Transverse colon (tissue), 4 donors: ENCODE data around the gene DGKD.

Source experiments
- CTCF ChIP-seq, 5 experiments: fragments of 200-600 bp in 3 of 5; fragments of 450-650 bp in 2 of 5; sonication (generic) in 3 of 5; IDR thresholded peaks; 1 replicate in 2 of 5; 2 replicates in 3 of 5; pipeline ENCODE4 v1.5.1; 2016 to 2017; ENCODE audit warnings: antibody characterized with exemption in 5 of 5, inconsistent platforms in 3 of 5, mild to moderate bottlenecking in 2 of 5, moderate library complexity in 1 of 5
- POLR2A ChIP-seq: fragments of 450-650 bp; IDR thresholded peaks from one replicate; pipeline ENCODE4 v1.6.1; 2016; ENCODE audit warnings: antibody characterized with exemption, mild to moderate bottlenecking, moderate library complexity
- POLR2AphosphoS5 ChIP-seq, 3 donors: sonication (generic); formaldehyde crosslinking; IDR thresholded peaks; one replicate each; pipeline ENCODE4 v1.6.1; 2016; ENCODE audit warnings: antibody characterized with exemption in 3 of 3

- TF ChIP-seq POLR2AphosphoS5 (IDR thresholded peaks at IDR 0.05) (no peak), CTCF (IDR thresholded peaks at IDR 0.05) (no peak), POLR2A (no peak)
Observed at GRCh38 chr2:233395687-233396086, 41.4 kb downstream of the DGKD start.
